B cell (primary cell): Measurements from ENCODE around the gene PRTN3. TPM values are rescaled to one million over a fixed set of nuclear protein-coding genes. Genes with fewer than 3 reads are reported as not detected.

ENCODE experiments used
- ATAC-seq: fragments of 200-7000 bp; cut with Tn5 transposase; one replicate; pipeline ENCODE4 v1.10.0; 2021; ENCODE audit warnings: low read depth, mild to moderate bottlenecking, moderate number of reproducible peaks, moderate library complexity
- CTCF ChIA-PET: fragments of 350-600 bp; sonication (Branson Sonifier 250); formaldehyde crosslinking; loops from one replicate; lab custom pipeline; 2021; ENCODE audit warnings: antibody characterized with exemption, inconsistent platforms; lab: Charles Lee
- POLR2A ChIA-PET: fragments of 350-600 bp; sonication (Branson Sonifier 250); formaldehyde crosslinking; loops from one replicate; lab custom pipeline; 2021; ENCODE audit warnings: antibody characterized with exemption; lab: Charles Lee
- DNase-seq: peaks from one replicate; pipeline ENCODE4 v3.0.0; 2013
- H2AFZ ChIP-seq: 2 replicates; pipeline ENCODE4 v1.6.1; 2012; ENCODE audit warnings: mild to moderate bottlenecking, low read depth, low read length; ENCODE audit not compliant: insufficient read depth, poor library complexity, severe bottlenecking
- H3K27ac ChIP-seq, 2 donors: 1 replicate in 1 of 2; 2 replicates in 1 of 2; pipeline ENCODE4 v1.5.1; 2012 to 2013; ENCODE audit warnings: low read length in 2 of 2, mild to moderate bottlenecking in 2 of 2, moderate library complexity in 1 of 2
- H3K27me3 ChIP-seq, 4 experiments: fragments of 200-600 bp in 1 of 4; sonication (generic) in 1 of 4; replicated peaks in 1 of 4; 1 replicate in 2 of 4; 2 replicates in 2 of 4; pipeline versions ENCODE4 v1.6.1 to v1.7.0; 2013 to 2016; ENCODE audit warnings: low read length in 3 of 4, mild to moderate bottlenecking in 2 of 4, mixed read lengths in 1 of 4, moderate library complexity in 1 of 4; ENCODE audit not compliant: insufficient read depth in 4 of 4, control insufficient read depth in 3 of 4; ENCODE audit errors: control extremely low read depth in 1 of 4
- H3K36me3 ChIP-seq, 2 experiments: replicated peaks in 1 of 2; 1 replicate in 1 of 2; 2 replicates in 1 of 2; pipeline versions ENCODE4 v1.6.1 to v1.7.1; 2013; ENCODE audit warnings: low read length in 1 of 2; ENCODE audit not compliant: insufficient read depth in 2 of 2, control insufficient read depth in 1 of 2; ENCODE audit errors: control extremely low read depth in 1 of 2, extremely low read depth in 1 of 2
- H3K4me1 ChIP-seq, 2 donors: fragments of 200-600 bp in 1 of 2; sonication (generic) in 1 of 2; 1 replicate in 1 of 2; 2 replicates in 1 of 2; pipeline versions ENCODE4 v1.5.1 to v1.6.1; 2013 to 2017; ENCODE audit warnings: low read length in 2 of 2; ENCODE audit not compliant: control insufficient read depth in 2 of 2, insufficient read depth in 2 of 2
- H3K4me2 ChIP-seq: replicated peaks from 2 replicates; pipeline ENCODE3; 2012; ENCODE audit warnings: mild to moderate bottlenecking, low read depth, low read length; ENCODE audit not compliant: poor library complexity, severe bottlenecking
- H3K4me3 ChIP-seq, 5 experiments: fragments of 200-600 bp in 1 of 5; sonication (generic) in 1 of 5; 1 replicate in 3 of 5; 2 replicates in 2 of 5; pipeline versions ENCODE4 v1.5.1 to v1.7.0; 2011 to 2016; ENCODE audit warnings: low read length in 4 of 5, mild to moderate bottlenecking in 4 of 5, low read depth in 2 of 5, control low read depth in 1 of 5, moderate library complexity in 1 of 5; ENCODE audit not compliant: insufficient read depth in 1 of 5; ENCODE audit errors: control extremely low read depth in 1 of 5, extremely low read depth in 1 of 5
- H3K79me2 ChIP-seq: fragments of 200-600 bp; sonication (generic); one replicate; pipeline ENCODE4 v1.6.0; 2016; ENCODE audit warnings: low read length; ENCODE audit not compliant: control insufficient read depth, insufficient read depth
- H3K9ac ChIP-seq: fragments of 200-600 bp; sonication (generic); 2 replicates; pipeline ENCODE4 v1.6.1; 2017; ENCODE audit warnings: mild to moderate bottlenecking, low read length, moderate library complexity
- H3K9me3 ChIP-seq, 3 donors: one replicate each; pipeline versions ENCODE4 v1.6.1 to v1.7.1; 2013; ENCODE audit warnings: low read length in 2 of 3; ENCODE audit not compliant: control insufficient read depth in 2 of 3, insufficient read depth in 1 of 3; ENCODE audit errors: control extremely low read depth in 1 of 3
- H4K20me1 ChIP-seq: 2 replicates; pipeline ENCODE4 v1.6.0; 2012; ENCODE audit warnings: mild to moderate bottlenecking, low read length; ENCODE audit not compliant: insufficient read depth, control insufficient read depth, poor library complexity, severe bottlenecking
- H3K27ac Mint-ChIP-seq: one replicate; pipeline ENCODE4 v1.8.0; 2021; ENCODE audit warnings: mixed read lengths
- H3K27me3 Mint-ChIP-seq: one replicate; pipeline ENCODE4 v1.8.0; 2021; ENCODE audit warnings: mixed read lengths
- H3K4me1 Mint-ChIP-seq: one replicate; pipeline ENCODE4 v1.8.0; 2021; ENCODE audit warnings: mixed read lengths
- H3K4me3 Mint-ChIP-seq: one replicate; pipeline ENCODE4 v1.8.0; 2021; ENCODE audit warnings: mixed read lengths
- H3K9me3 Mint-ChIP-seq: one replicate; pipeline ENCODE4 v1.8.0; 2022; ENCODE audit warnings: mixed read lengths; ENCODE audit not compliant: insufficient read depth
- CTCF ChIP-seq: fragments of 200-600 bp; IDR thresholded peaks from one replicate; pipeline ENCODE4 v1.8.0; 2022; ENCODE audit warnings: antibody characterized with exemption, mild to moderate bottlenecking
- EZH2 ChIP-seq: IDR thresholded peaks from 2 replicates; pipeline ENCODE4 v1.6.1; 2012; ENCODE audit warnings: borderline replicate concordance, low read depth, mild to moderate bottlenecking, moderate library complexity, low read length; ENCODE audit not compliant: insufficient read depth, poor library complexity, severe bottlenecking
- WGBS: methylation state at CpG from one replicate; pipeline ENCODE4 v1.1.5; 2013; ENCODE audit warnings: missing lambda C conversion rate; ENCODE audit not compliant: insufficient coverage; 5-methylcytosine and 5-hydroxymethylcytosine counted together
- intact Hi-C: fragments of 100-400 bp; cut with micrococcal nuclease; formaldehyde crosslinking; loops from one replicate; pipeline ENCODE4 v1.10.0; 2022
- polyA plus RNA-seq: library from polyadenylated mRNA; depleted of rRNA; stranded (reverse); fragments of >200 nt; gene quantifications from 2 replicates; pipeline ENCODE4 v1.2.3, GENCODE V29; 2012
- total RNA-seq, 2 donors: library from RNA; stranded (reverse); fragments of 120-200 nt in 1 of 2; gene quantifications; 1 replicate in 1 of 2; 2 replicates in 1 of 2; pipeline versions ENCODE4 v1.2.3 to v1.2.4, GENCODE V29; 2013 to 2022

PRTN3 gene
- total and polyA plus RNA-seq, 2 donors (not counting 1 experiment from before 2014, with no cell fraction given), result not detected

- H2AFZ ChIP-seq, result no peak overlapping the region
- H3K9ac ChIP-seq, result peak overlapping the region; percentile 75
- Mint-ChIP-seq H3K27ac (peak overlapping the region; percentile 81), H3K27me3 (no peaks in the 10 kb centered on the region), H3K4me3 (peak overlapping the region; percentile 92), H3K4me1 (peaks cover 44% of the 10 kb centered on the region), H3K9me3 (no peaks in the 10 kb centered on the region)
- H3K27me3 ChIP-seq, result no peaks in the 10 kb centered on the region
- CTCF ChIA-PET, result interaction anchor here (0.6 to 1.4 kb wide), 2 partner anchors 109 to 1220 kb away, joined by 3 to 4 read pairs; no protein-coding TSS in a partner anchor
- H4K20me1 ChIP-seq, result peaks cover 64% of the 10 kb centered on the region
- peaks cover 75% of the 10 kb centered on the region for H3K79me2 ChIP-seq
- peak overlapping the region in 1 of 2 donors; percentile 74 for H3K27ac ChIP-seq
- DNase-seq (peak; percentile 52), ATAC-seq (no peak)
- H3K4me2 ChIP-seq, result peak overlapping the region; percentile 99
- intact Hi-C loops, result no loop called here
- POLR2A ChIA-PET, result interaction anchor here (0.6 kb wide), 2 partner anchors 185 to 270 kb away, joined by 4 to 5 read pairs; partner anchors contain the start of gene WDR18
- peaks cover 0 to 49% of the 10 kb centered on the region in 2 experiments for H3K36me3 ChIP-seq
- WGBS, result 40% methylated on average over 24 of the region's 28 CpGs
- TF ChIP-seq CTCF, result no peak
- no peak for TF ChIP-seq EZH2
- no peaks in the 10 kb centered on the region for H3K9me3 ChIP-seq
- peak overlapping the region in 4 of 5 experiments; percentile 57 to 86 (median 73) for H3K4me3 ChIP-seq
- peaks cover 22 to 49% of the 10 kb centered on the region in 2 donors for H3K4me1 ChIP-seq
These were observed 41.5 kb upstream of the PRTN3 start for GRCh38 chr19:799076-799881.
